Left kidney (tissue), 2 donors: Measurements from ENCODE around the gene TAGLN. TPM values are rescaled to one million over a fixed set of nuclear protein-coding genes. Genes with fewer than 3 reads are reported as not detected.
"Not testable (repeated sequence)": the region's sequence is repeated elsewhere in the genome, so short reads cannot be mapped to it uniquely, and the experiment has no call there.

ENCODE experiments used
- DNase-seq: peaks from one replicate; pipeline ENCODE4 v3.0.0-alpha.2; 2013
- polyA plus RNA-seq: library from polyadenylated mRNA; unstranded; fragments of 120-200 nt; gene quantifications from one replicate; pipeline ENCODE4 v1.2.1, GENCODE V29; 2013; ENCODE audit not compliant: insufficient read length

Gene TAGLN
- polyA plus RNA-seq, 1 donor: 114 TPM

- DNase-seq: no peak
These were observed 5.8 kb upstream of the TAGLN start for GRCh38 chr11:117193130-117194020.

DNA sequence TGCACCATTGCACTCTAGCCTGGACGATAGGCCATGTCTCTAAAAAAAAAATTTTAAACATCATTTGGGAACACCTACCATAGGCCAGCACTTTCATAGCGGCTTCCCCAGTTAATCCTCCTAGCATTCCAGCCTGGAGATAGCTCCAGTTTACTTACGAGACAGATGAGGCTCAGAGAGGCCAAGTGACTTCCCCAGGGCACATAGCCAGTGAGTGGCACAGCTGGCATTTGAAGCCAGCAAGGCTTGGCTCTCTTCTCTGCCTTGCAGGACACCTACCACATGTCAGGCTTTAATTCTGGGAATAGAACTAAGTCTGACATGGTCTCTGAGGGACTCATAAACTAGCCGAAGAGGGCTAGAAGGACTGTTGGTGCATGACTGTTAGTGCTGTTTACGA is 4.9 kb upstream of the TAGLN start:
- DNase-seq: no peak

- no peak for DNase-seq
These were observed 3.9 kb upstream of the TAGLN start for GRCh38 chr11:117195258-117195657.

DNA sequence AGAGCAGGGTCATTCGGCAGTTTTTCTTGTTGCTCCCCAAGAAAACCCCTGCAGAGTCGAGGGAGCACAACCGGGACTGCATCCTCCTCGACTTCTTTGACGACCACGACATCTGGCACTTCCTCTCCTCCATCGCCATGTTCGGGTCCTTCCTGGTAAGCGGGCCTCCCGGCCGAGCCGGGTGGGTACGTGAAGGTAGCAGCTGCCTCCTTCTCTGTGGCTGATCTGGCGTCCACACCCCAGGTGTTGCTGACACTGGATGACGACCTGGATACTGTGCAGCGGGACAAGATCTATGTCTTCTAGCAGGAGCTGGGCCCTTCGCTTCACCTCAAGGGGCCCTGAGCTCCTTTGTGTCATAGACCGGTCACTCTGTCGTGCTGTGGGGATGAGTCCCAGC is 3.4 kb upstream of the TAGLN start:
- DNase-seq: no peak

GRCh38 chr11:117197006-117197405 is 2.2 kb upstream of the TAGLN start:
- DNase-seq: no peak

DNA sequence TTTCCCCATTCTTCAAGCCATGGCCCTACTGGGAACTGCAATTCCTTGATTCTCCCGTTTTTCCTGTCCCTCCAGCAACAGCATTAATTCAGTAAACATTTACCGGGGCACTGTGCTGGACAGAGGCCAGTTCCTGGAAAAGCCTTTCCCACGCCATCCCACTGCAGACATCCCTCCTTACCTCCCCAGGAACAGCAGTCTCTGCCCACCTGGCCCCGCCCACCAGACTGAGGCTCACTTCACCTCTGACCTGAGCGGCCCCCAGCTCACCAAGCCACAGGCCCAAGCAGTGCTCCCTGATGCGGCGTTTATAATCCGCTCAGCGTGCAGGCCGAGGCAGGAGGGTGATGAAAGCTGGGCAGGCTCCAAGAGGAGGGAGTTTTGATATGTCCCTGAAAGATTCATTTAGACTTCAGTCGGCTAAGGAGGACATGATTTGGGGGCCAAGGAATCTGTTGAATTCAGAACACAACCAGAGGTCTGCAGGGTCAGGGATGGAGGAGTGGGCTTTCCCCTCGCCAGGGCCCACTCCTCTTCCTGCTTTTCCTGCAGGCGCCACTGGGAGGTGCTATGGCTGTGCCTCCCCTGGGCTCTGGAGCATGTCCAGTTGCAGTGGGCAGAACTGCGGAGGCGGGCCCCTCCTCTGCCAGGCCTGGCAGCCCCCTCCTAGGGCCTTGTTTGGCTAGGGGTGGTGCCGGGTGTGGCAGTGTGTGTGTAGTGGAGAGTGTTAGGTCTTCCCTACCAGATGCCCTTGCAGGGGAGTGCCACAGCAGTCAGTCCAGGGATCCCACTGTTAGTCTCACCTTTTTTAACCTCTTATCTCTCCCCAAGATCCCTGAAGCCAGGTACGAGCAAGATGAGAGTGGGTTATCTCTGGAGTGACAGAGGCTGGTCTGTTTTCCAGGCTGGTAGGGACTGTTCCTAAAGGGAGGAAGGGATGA is 1.4 kb upstream of the TAGLN start:
- no peak for DNase-seq

DNA sequence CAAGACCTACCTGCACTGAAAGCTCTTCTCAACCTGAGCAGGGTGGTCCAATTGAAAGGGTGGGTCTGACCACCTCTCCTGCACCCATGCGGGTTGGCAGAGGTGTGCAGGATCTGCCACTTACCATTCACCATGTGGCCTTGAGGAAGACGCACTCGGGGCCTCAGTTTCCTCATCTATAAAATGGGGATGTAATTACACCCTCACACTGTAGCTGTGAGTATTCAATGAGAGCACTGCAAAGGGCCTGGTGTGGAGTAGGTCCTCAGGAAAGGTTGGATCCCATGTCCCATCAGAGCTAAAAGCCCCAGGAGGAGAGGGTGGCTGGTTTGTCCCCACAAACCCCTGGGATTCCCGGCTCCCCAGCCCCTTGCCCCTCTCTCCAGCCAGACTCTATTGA is 557 bp upstream of the TAGLN start:
- DNase-seq: no peak

DNA sequence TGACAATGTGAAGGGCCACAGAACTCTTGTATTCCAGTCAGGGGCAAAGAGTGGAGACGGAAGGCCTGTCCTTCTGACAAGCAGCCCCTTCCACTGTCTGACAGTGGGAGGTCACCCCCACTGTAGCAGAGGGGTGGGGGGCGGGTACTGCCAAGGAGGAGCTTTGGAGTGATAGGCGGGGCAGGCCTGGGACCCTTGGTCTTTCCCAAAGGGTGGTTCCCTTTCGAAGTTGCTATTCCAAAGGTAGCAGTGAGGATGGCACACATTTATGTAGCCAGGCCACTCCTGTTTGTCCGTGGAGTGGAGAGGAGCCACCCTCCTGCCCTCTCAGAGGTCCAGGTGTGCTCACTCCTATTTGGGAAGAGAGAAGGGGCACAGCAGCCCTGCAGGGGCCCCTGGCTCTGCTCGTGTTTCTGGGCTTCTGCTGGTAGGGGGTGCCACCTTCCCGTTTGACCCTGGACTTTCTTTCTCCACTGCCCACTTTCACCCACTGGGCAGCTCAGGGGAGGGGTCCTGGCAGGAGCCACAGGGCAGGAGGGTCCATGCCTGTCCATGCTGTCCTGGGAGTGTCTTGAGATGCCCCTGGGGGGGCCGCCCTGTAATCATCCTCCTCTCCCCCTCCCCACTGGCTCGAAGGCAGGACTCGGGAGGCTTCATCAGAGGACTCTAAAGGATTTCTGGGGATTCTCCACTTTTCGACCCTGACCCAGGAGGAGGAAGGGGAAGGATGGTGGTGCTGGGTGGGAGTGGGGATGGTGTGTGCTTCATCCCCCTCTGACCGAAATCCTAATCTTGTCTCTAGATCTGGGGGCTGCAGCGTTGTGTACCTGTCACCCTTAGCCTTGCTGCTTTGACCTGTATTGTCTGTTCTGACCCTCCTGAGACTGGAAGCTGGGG is 994 bp downstream of the TAGLN start:
- no peak for DNase-seq

GRCh38 chr11:117200813-117201657 is 1.9 kb downstream of the TAGLN start:
- no peak for DNase-seq

DNA sequence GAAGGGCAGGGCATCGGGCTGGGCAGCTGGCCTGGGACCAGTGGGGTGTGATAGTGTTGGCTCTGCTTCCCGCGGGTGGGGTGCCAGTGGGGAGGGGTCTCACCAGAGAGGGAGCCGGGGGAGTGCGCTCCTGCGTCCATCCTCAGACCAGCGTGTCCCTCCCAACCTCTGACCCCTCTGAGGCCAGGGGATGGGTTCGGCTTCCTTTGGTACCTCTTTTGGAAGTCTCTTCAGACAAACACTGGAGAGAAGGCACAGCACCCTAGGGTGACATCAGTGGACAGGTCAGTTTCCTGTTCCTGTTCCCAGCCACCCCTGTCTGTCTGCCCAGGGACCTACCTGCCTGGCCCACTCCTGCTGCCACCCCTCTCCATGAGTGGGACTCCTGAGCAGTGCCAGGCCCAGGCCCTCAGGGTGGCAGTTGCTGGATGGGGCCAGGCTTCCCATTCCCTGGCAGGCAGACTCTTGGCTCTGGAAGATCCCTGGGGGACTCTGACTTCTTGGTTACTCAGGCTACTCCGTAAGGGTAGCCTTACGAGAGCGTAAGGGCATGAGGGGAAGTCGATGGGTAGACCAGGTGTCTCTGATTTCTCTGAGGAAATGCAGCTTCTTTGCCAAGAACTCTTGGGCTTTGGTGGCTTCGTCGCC is 2.6 kb downstream of the TAGLN start:
- no peak for DNase-seq

GRCh38 chr11:117202386-117203068 is 3.4 kb downstream of the TAGLN start:
- no peak for DNase-seq

DNA sequence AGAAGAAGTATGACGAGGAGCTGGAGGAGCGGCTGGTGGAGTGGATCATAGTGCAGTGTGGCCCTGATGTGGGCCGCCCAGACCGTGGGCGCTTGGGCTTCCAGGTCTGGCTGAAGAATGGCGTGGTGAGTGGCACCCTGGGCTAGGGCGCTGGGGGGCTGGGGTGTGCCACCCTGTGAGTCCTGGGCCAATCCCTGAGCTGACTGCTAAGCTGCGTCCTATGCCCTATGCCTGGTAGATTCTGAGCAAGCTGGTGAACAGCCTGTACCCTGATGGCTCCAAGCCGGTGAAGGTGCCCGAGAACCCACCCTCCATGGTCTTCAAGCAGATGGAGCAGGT is 3.9 kb downstream of the TAGLN start:
- DNase-seq: no peak

GRCh38 chr11:117204283-117205080 is 5.3 kb downstream of the TAGLN start:
- DNase-seq: no peak

DNA sequence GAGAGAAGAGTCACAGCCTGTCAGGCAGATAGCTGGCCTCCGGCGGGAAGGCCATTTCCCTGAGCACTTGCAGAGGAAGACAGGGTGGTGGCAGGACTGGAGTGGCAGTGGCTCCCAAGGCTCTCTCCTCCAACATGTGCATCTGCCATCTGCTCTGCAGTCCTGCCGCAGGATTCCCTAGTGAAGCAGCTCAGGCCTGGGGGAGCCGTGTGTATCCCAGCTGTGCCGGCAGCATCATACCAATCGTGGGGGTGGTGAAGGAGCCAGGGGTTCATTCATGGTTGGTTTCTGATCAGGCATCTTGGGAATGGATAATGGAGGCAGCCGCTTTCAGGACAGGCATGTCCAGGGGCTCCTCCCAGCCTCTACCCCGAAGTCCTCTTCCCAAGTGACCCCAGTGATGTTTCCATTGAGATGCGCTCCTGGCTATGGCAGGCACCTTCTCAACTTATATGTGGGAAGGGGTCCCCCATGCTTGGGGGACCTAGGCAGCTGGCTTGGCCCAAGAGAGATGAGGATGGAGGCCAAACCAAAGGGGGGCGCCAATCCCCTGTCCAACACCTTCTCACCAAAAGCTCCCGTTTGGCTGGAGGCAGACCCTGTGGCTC is 6.1 kb downstream of the TAGLN start:
- DNase-seq: no peak

DNA sequence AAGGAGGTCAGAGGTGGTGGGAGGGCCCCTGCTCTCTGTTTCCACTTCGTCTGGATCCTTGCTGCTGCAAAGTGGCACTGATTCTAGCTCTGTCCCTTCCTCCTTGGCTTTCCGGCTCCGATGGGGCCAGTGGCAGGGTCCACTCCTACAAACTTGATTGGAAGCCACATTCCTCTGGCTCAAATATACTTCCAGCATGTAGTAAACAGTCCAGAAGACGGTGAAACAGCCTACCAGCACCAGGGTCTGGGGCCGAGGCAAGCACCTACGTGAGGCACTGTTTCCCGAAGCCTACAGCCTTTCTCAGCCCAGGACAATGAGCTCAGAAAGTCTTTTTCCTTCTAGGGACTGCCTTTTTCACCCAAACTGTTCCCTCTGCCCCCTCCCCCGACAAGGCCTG is 6.9 kb downstream of the TAGLN start:
- DNase-seq: not testable (repeated sequence)

DNA sequence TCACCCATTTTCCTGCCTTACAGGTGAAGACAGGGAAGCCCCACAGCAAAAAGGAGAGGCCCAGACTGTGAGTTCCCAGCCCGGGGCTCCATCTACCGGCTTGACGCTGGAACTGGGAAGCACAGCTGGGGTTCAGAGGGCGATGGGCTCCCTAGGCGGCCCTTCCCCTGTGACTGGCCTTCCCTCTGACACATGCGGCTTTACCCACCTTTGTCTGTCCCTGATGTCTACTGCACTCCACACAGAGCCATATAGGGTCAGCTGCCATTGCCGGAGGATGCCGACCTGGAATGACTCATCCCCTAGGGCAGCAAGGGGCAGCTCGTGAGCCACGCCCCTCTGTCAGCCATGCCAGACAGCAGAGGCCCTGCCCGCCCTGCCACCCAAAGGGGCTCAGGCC is 7.7 kb downstream of the TAGLN start:
- not testable (repeated sequence) for DNase-seq

DNA sequence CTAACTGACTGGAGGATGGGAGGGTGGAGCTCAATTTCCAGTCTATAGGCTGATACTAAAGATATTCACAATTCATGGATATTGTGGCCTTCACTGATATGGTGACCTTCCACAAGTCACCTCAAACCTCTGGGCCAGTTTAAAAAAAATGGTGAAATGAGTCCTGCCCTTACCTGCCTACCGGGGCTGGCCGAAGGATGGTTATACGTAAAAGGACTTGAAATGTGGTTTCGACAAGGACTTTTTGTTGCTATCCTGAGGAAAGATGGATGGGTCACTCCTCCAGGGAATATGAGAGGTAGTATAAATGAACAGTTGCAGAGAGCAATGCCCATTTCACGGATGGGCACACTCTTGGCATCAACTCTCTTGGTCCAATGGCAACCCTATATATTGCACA is 8.3 kb downstream of the TAGLN start:
- not testable (repeated sequence) for DNase-seq

- DNase-seq: not testable (repeated sequence)
These were observed 9.5 kb downstream of the TAGLN start for GRCh38 chr11:117208710-117209109.
